HG03064 (cell line): ENCODE measurements around the gene MMP24.
"Not testable (repeated sequence)": the region's sequence is repeated elsewhere in the genome, so short reads cannot be mapped to it uniquely, and the experiment has no call there.

ENCODE experiments used
- ATAC-seq: cut with Tn5 transposase; IDR thresholded peaks from one replicate; pipeline ENCODE4 v1.9.1; 2021; ENCODE audit warnings: low read depth; ENCODE audit not compliant: unreplicated experiment

MMP24 gene

DNA sequence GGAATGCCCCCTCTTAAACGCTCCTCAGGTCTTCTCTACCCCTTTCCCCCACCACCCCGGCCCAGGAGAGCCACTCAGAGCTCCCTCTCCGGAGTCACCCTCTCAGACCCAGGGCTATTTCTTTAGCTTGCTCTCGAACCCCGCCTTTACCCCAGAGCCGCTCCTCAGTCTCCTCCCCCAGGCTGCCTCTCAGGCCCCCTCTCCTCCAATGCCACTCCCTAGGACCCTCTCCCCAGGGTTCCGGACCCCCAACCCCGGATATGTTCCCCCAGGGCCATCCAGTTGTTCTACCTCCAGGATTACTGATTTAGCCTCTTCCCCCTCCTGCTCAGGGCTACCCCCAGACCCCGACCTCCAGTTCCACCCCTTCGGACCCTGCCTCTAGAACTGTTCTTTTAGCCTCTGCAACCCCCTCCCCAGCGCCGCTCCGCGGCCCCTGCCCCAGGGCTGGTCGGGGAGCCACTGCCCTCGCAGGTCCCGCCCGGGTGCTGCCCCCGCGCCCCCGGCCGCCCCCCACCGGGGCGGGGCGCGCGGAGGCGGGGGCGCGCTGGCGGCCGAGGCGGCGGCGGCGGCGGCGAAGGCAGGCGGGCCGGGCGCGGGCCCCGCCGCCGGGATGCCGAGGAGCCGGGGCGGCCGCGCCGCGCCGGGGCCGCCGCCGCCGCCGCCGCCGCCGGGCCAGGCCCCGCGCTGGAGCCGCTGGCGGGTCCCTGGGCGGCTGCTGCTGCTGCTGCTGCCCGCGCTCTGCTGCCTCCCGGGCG is at the start of gene MMP24:
Gene MMP24, plus strand, starts transcription at position 565 of the 758 bp plus-strand sequence. Its CDS starts 49 bp downstream, at position 614.
- ATAC-seq: no peak

DNA sequence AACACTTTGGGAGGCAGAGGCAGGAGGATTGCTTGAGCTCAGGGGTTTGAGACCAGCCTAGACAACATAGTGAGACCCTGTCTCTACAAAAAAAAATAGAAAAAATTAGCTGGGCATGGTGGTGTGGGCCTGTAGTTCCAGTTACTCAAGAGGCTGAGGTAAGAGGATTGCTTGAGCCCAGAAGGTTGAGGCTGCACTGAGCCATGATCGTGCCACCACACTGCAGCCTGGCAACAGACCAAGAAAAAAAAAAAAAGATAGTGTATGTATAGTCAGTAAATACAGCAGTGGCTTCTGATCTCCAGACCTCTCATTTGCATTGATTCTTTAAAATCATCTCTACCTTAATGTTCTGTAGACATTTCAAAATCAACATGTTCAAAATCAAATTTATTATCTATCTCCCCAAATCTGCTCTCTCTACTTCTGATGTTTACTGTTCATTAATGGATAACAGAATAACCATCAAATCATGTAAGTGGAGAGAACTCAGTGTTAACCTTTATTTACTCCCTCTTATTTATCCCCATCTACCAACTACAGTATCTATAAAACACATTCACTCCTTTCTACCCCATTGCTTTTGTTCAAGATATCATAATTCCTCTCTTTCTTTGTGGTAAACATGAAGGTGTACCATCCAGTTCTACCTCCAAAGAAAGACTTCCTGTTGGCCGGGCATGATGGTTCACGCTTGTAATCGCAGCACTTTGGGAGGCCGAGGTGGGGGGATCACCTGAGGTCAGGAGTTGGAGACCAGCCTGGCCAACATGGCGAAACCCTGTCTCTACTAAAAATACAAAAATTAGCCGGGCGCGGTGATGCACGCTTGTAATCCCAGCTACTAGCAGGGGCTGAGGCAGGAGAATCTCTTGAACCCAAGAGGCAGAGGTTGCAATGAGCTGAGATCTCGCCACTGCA is 46.9 kb upstream of the MMP24 start:
- ATAC-seq: no peak

DNA sequence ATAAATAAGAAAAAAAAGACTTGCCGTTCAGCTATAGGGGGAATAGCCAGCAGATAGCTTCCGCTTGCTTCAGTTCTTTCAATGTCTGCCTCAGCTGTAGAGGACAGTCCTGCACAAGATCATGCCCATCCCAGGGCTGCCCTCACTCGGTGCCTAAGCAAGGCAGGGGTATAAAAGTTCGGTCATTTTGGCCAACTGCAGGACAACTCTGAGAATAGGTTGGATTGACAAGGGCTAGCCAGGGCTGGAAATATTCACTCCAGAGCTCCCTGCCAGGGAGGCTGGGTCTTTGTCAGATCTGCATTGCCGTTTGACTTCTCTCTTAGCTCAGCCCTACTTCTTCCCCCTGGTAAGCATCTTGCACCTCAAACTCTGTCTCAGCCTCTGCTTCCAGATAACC is 46.2 kb upstream of the MMP24 start:
- ATAC-seq: no peak

DNA sequence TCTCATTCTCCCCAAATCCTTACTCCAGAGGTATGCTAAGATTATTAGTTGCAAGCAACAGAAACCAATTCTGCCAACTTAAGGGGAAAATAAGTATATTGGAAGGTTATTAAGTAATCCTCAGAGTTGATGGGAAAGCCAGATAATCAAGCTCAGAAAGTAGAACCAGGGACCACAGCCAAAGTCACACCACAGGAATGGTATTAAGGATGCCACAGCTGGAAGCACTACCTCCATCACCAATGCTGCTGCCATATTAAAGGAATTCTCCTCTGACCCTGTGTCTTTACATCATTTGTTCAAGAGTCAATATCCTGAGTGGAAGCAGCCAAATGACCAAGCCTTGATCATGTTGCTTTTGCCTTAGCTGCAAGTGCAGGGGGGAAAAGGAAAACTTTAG is 44.8 kb upstream of the MMP24 start:
- no peak for ATAC-seq

DNA sequence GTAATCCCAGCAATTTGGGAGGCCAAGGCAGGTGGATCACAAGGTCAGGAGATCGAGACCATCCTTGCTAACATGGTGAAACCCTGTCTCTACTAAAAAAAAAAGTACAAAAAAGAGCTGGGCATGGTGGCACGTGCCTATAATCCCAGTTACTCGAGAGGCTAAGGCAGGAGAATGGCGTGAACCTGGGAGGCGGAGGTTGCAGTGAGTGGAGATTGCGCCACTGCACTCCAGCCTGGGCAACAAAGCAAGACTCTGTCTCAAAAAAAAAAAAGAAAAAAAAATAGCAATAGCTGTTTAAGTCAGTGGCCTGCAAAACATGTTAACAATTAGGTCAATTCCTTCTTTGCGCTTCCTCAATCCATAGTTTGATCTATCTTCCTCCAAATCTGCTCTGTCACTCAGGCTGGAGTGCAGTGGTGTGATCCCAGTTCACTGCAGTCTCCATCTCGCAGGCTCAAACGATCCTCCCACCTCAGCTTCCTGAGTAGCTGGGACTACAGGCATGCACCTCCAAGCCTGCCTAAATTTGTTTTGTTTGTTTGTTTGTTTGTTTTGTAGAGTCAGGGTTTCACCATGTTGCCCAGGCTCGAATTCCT is 39.7 kb upstream of the MMP24 start:
- not testable (repeated sequence) for ATAC-seq

DNA sequence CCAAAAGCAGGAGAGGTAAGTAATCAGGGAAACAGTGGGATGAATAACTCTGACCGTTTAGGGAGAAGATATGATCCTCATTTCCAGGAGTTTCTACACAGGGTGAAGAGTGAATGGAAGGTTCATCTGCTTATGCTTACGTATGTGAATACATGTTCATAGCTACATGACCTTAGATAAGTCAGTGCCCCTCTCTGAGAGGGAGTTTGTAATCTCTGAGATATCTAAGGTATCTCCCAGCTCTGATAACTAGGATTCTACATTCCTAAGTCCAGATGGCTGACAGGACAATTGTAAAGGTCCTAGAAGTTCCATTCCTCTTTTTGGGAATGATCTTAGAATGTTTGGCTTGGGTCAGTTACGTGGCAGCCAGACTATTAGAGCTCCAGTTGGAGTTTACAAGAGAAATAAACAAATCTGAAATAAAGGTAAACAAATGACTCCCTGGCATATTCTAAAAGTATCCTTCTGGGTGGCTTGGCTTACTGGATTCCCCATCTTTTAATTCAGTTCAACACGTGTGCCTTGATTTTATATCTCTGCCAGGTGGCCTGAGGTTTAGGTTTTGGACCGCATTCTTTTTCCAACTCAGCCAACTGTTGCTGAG is 38.8 kb upstream of the MMP24 start:
- ATAC-seq: no peak

DNA sequence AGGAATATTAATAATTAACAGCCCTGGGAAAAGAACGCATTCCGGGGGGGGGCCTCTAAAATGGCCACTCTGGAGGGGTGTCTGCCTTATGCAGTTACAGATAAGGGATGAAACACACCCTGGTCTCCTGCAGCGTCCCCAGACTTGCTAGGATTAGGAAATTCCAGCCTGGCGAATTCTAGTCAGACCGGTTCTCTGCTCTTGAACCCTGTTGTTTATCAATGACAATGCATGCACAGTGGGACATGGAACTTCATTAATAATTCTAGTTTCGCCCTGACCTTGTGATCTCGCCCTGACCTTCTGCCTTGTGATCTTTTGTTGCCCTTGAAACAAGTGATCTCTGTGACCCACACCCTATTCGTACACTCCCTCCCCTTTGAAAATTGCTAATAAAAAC is 37.3 kb upstream of the MMP24 start:
- not testable (repeated sequence) for ATAC-seq

DNA sequence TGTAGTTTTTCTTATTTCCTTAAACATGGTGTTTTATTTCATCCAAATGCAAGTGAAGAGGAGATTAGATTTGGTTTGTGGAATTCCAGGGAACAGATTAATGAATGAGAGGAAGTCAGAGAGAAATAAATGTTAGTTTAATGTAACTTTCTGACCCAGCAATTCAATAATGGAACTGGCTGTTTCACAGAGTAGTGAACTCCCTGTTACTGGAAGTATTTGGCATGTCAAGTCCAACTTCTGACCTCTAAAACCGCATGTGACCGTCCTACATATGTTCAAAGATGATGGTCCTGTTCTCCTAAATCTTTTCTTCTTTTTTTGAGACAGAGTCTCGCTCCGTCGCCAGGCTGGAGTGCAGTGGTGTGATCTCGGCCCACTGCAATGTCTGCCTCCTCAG is 35.9 kb upstream of the MMP24 start:
- ATAC-seq: no peak

DNA sequence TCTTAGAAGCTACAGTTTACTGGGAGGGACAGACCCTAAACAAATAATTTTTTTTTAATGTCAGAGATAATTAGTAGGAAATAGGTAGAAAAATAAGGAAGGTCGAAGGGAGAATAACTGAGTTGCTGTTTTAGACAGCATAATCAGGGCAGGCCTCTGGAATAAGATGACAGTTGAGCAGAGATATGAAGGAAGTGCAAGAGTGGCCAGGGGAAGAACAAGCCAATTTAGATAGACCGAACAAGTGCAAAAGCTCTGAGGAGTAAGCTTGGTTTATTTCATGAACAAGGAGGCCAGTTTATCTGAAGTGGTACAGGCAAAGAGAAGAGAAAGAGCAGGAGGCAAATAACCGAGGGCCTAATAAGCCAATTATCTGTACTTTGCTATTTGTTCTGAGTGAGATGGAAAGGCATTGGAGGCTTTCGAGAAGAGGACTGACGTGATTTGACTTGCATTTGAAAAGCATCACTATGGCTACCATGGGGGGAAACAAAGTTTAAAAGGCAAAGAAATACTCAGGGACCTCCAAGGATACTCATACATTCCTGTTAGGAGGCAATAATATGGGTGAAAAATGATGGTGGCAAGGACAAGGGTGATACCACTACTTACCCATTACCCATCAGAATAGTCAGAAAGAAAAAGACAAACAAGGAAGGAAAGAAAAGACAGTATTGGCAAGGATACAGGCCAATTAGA is 34.9 kb upstream of the MMP24 start:
- no peak for ATAC-seq

DNA sequence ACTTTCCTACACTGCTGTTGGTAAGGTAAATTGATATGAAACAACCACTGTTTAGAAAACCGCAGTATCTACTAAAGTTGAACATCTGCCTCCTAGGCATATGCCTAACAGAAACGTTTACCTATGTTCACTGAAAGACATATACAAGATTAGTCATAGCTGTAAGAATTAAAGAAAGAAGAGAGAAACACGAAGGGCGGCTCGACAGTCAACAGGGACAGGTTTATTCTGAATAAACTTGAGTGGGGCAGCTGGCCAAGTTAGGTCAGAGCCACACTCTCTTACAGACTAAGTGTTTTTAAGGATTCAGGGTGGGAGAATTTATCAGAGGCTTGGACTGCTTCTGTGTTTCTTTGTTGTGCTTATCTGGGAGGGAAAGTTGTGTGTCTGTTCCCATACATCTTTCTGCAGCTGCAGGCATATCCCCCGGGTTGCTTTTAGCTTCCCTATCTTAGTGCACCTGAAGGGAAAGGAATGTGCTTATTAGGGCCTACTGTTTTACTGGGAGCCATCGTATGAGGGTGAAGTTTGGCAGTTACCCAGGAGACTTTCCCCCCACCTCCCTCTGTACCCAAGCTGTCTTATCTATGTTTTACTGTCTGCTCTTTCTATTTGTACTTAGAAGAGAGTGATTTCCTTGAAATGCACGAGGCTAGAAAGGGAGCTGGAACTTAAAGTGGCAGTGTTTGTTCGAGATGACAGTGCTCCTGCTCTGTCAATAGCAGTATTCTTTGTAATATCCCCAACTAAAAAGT is 34.2 kb upstream of the MMP24 start:
- ATAC-seq: no peak

DNA sequence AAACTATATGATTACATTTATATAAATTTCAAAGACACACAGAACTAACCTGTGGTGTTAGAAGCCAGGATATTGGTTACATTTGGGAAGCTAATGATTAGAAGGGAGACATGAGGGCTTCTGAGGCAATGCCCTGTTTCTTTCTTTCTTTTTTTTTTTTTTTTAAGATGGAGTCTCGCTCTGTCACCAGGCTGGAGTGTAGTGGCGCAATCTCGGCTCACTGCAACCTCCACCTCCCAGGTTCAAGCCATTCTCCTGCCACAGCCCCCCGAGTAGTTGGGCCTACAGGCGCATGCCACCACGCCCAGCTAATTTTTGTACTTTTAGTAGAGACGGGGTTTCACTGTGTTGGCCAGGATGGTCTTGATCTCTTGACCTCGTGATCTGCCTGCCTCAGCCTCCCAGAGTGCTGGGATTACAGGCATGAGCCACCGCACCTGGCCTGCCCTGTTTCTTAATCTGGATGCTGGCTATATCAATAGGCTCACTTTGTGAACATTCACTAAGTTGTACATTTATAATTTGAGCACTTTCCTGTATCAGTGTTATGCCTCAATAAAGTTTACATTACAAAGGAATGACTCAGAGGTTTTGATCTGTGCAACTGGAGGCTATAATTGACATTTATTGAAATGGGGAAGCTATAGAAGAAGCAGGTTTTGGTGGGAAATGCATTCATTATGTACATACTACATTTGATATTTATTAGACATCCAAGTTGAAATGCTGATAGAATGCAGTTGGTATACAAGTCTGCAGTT is 33.3 kb upstream of the MMP24 start:
- ATAC-seq: not testable (repeated sequence)

DNA sequence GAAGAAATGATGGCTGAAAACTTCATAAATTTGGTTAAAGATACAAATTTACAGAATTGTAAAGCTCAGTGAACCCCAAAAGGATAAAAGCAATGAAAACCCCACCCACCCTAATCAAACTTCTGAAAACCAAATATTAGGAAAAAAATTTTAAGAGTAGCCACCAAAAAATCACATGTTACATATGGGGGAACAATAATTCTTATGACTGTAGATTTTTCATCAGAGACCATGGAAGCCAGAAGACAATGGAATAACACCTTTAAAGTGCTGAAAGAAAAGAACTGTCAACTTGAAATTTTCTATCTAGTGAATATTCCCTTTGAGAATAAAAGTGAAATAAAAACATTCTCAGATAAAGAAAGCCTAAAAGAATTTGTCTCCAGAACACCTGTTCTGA is 30.2 kb upstream of the MMP24 start:
- ATAC-seq: no peak

DNA sequence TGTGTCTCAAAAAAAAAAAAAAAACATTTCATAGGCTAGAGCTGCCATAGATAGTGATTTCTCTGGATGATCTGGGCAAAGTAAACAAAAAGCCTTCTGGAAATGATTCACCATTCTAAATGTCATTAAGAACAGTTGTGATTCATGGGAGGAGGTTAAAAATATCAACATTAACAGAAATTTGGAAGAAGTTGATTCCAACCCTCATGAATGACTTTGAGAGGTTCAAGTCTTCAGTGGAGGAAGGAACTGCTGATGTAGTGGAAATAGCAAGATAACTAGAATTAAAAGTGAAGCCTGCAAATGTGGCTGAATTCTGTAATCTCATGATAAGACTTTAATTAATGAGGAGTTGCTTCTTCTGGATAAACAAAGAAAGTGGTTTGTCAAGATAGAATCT is 26.8 kb upstream of the MMP24 start:
- ATAC-seq: no peak

DNA sequence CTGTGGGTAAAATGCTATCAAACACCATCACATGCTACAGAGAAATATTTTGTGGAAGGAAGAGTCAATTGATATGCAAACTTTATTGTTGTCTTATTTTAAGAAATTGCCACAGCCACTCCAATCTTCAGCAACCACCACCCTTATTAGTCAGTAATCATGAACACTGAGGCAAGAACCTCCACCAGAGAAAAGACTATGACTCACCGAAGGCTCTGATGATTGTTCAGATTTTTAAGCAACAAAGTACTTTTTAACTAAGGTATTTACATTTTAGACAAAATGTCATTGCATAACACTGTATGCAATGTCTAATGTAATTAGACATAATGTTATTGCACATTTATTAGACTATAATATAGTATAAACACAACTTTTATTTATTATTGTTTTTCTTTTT is 26.2 kb upstream of the MMP24 start:
- ATAC-seq: no peak

DNA sequence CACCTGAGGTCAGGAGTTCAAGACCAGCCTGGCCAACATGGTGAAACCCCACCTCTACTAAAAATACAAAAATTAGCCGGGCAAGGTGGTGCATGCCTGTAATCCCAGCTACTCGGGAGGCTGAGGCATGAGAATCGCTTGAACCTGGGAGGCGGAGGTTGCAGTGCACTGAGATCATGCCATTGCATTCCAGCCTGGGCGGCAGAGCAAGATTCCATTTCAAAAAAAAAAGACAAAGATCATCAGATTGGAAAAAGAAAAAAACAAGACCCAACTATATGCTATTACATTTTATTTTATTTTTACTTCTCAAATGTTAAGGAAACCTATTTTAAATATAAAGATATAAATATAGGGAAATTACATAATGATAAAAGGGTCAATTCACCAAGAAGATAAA is 25.0 kb upstream of the MMP24 start:
- not testable (repeated sequence) for ATAC-seq

DNA sequence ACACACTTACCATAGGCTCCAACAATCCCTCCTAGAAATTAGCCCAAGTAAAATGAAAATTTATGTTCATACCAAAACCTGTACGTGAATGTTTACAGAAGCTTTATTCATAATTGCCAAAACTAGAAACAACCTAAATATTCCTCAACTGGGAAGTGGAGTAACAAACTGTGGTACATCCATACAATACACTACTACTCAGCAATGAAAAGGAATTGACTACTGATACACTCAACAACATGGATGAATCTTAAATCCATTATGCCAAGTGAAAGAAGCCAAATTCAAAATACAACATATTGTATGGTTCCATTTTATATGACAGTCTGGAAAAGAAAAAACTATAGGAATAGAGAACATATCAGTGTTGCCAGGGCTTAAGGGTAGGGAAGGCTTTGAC is 19.7 kb upstream of the MMP24 start:
- ATAC-seq: no peak

DNA sequence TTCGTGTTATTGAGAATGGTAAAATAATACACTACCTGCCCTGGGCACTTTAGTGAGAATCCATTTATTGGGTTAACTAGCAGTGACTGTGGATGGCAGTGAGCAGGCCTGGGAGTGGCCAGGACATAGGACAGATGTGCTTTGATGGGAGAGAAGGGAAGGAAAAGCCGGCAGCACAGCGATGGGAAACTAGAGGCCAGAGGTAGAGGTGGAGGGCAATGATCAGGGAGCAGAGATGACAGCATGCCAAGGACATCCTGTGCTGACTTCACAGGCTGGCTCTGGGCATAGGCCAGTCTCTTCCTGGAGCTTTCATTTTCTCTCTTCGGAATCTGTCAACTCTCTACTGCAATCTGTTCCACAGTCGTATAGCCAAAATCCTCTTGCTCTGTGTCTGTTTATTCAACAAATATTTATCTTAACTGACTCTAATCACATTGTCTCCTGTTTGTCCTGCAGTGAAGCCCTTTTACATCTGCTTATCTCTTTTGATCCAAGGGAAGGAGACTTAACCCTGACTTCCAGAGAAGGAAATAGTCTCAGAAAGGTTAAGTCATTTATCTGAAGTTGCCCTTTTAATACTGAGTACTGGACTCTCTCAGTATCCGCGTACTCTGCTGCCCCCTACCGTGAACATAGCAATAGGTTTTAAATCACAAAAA is 18.4 kb upstream of the MMP24 start:
- ATAC-seq: no peak
